H9 (cell line): ENCODE results near the gene DPH6. TPM values are rescaled to one million over a fixed set of nuclear protein-coding genes. Genes with fewer than 3 reads are reported as not detected.
"Not testable (repeated sequence)": the region's sequence is repeated elsewhere in the genome, so short reads cannot be mapped to it uniquely, and the experiment has no call there.

Experiments used
- DNase-seq: peaks from one replicate; pipeline ENCODE4 v3.0.0-alpha.2; 2017
- H2AFZ ChIP-seq: one replicate; pipeline ENCODE4 v1.6.1; 2013; ENCODE audit warnings: mild to moderate bottlenecking, low read length, control low read depth, moderate library complexity
- H2AK5ac ChIP-seq: 2 replicates; pipeline ENCODE4 v1.6.1; 2013; ENCODE audit warnings: low read length, control low read depth, mixed read lengths; ENCODE audit not compliant: insufficient read length
- H2BK120ac ChIP-seq: one replicate; pipeline ENCODE4 v1.6.1; 2013; ENCODE audit warnings: low read depth, mild to moderate bottlenecking, low read length, control low read depth, inconsistent platforms; ENCODE audit not compliant: poor library complexity, severe bottlenecking
- H2BK12ac ChIP-seq: 2 replicates; pipeline ENCODE4 v1.6.1; 2013; ENCODE audit warnings: low read length, control low read depth, mixed read lengths, low read depth; ENCODE audit not compliant: insufficient read length
- H2BK15ac ChIP-seq: 2 replicates; pipeline ENCODE4 v1.6.1; 2013; ENCODE audit warnings: low read depth, low read length, control low read depth
- H2BK20ac ChIP-seq: one replicate; pipeline ENCODE4 v1.6.1; 2013; ENCODE audit warnings: low read depth, mild to moderate bottlenecking, low read length, control low read depth, inconsistent platforms; ENCODE audit not compliant: poor library complexity, severe bottlenecking
- H2BK5ac ChIP-seq: 2 replicates; pipeline ENCODE4 v1.6.1; 2013; ENCODE audit warnings: low read length, control low read depth, mixed read lengths; ENCODE audit not compliant: insufficient read length
- H3K14ac ChIP-seq: 2 replicates; pipeline ENCODE4 v1.6.1; 2013; ENCODE audit warnings: low read length, control low read depth; ENCODE audit not compliant: insufficient read depth
- H3K18ac ChIP-seq: 2 replicates; pipeline ENCODE4 v1.6.1; 2013; ENCODE audit warnings: low read depth, mild to moderate bottlenecking, mixed read lengths, low read length, control low read depth; ENCODE audit not compliant: insufficient read length
- H3K23ac ChIP-seq: 2 replicates; pipeline ENCODE4 v1.6.1; 2013; ENCODE audit warnings: low read length, control low read depth, mixed read lengths, low read depth; ENCODE audit not compliant: insufficient read length
- H3K23me2 ChIP-seq: 2 replicates; pipeline ENCODE4 v1.6.1; 2013; ENCODE audit warnings: low read depth, mild to moderate bottlenecking, mixed read lengths, low read length, control low read depth; ENCODE audit not compliant: insufficient read length, poor library complexity, severe bottlenecking
- H3K27ac ChIP-seq: 2 replicates; pipeline ENCODE4 v1.5.1; 2013; ENCODE audit warnings: low read length, control low read depth, mixed read lengths, low read depth; ENCODE audit not compliant: insufficient read length
- H3K27me3 ChIP-seq: 2 replicates; pipeline ENCODE4 v1.6.1; 2013; ENCODE audit warnings: low read length, control low read depth, inconsistent platforms; ENCODE audit not compliant: insufficient read depth
- H3K4ac ChIP-seq: 2 replicates; pipeline ENCODE4 v1.6.1; 2013; ENCODE audit warnings: low read depth, mild to moderate bottlenecking, control low read depth, inconsistent platforms, low read length, moderate library complexity
- H3K4me1 ChIP-seq: 2 replicates; pipeline ENCODE4 v1.6.1; 2013; ENCODE audit warnings: low read length, control low read depth, inconsistent platforms; ENCODE audit not compliant: insufficient read depth
- H3K4me2 ChIP-seq: 2 replicates; pipeline ENCODE4 v1.6.1; 2013; ENCODE audit warnings: low read length, control low read depth, mixed read lengths; ENCODE audit not compliant: insufficient read length, insufficient read depth
- H3K56ac ChIP-seq: 2 replicates; pipeline ENCODE4 v1.6.1; 2013; ENCODE audit warnings: low read depth, mild to moderate bottlenecking, mixed read lengths, low read length, control low read depth; ENCODE audit not compliant: insufficient read length
- H3K79me1 ChIP-seq: 2 replicates; pipeline ENCODE4 v1.6.1; 2013; ENCODE audit warnings: low read depth, mild to moderate bottlenecking, moderate library complexity, low read length, control low read depth, inconsistent platforms; ENCODE audit not compliant: insufficient read depth, poor library complexity, severe bottlenecking
- H3K79me2 ChIP-seq: 2 replicates; pipeline ENCODE4 v1.6.1; 2013; ENCODE audit warnings: low read length, control low read depth, inconsistent platforms; ENCODE audit not compliant: insufficient read depth
- H3K9ac ChIP-seq: 2 replicates; pipeline ENCODE4 v1.6.1; 2013; ENCODE audit warnings: low read length, control low read depth, mixed read lengths; ENCODE audit not compliant: insufficient read length; ENCODE audit errors: extremely low read depth
- H3K9me3 ChIP-seq: one replicate; pipeline ENCODE4 v1.6.1; 2013; ENCODE audit warnings: low read depth, low read length, inconsistent platforms; ENCODE audit not compliant: control insufficient read depth
- H3T11ph ChIP-seq: one replicate; pipeline ENCODE4 v1.6.1; 2013; ENCODE audit warnings: mild to moderate bottlenecking, low read length, control low read depth, inconsistent platforms
- H4K20me1 ChIP-seq: one replicate; pipeline ENCODE4 v1.6.1; 2013; ENCODE audit not compliant: control insufficient read depth, insufficient read length, insufficient read depth
- H4K5ac ChIP-seq: 2 replicates; pipeline ENCODE4 v1.6.1; 2013; ENCODE audit warnings: low read depth, mild to moderate bottlenecking, mixed read lengths, low read length, control low read depth; ENCODE audit not compliant: insufficient read length
- H4K8ac ChIP-seq: replicated peaks from 2 replicates; pipeline ENCODE4 v1.6.1; 2013; ENCODE audit warnings: low read length, control low read depth, mixed read lengths, low read depth; ENCODE audit not compliant: insufficient read length
- H4K91ac ChIP-seq: 2 replicates; pipeline ENCODE4 v1.6.1; 2013; ENCODE audit warnings: low read depth, mild to moderate bottlenecking, moderate library complexity, mixed read lengths, low read length, control low read depth; ENCODE audit not compliant: insufficient read length
- H3K27ac Mint-ChIP-seq, 3 experiments: 2 replicates in 2 of 3; 3 replicates in 1 of 3; pipeline ENCODE4 v1.8.0; 2020 to 2021; ENCODE audit warnings: mixed read lengths in 3 of 3, mild to moderate bottlenecking in 1 of 3, moderate library complexity in 1 of 3
- H3K27me3 Mint-ChIP-seq: 2 replicates; pipeline ENCODE4 v1.8.0; 2021; ENCODE audit warnings: low read depth, mild to moderate bottlenecking, moderate library complexity, mixed read lengths
- H3K36me3 Mint-ChIP-seq, 3 experiments: 2 replicates in 2 of 3; 3 replicates in 1 of 3; pipeline ENCODE4 v1.8.0; 2020 to 2021; ENCODE audit warnings: low read depth in 3 of 3, mixed read lengths in 3 of 3; ENCODE audit not compliant: insufficient read depth in 1 of 3
- H3K4me1 Mint-ChIP-seq, 2 experiments: 2 replicates each; pipeline ENCODE4 v1.8.0; 2020; ENCODE audit warnings: mixed read lengths in 2 of 2
- H3K4me3 Mint-ChIP-seq, 2 experiments: 2 replicates in 1 of 2; 3 replicates in 1 of 2; pipeline ENCODE4 v1.8.0; 2020 to 2021; ENCODE audit warnings: mild to moderate bottlenecking in 2 of 2, mixed read lengths in 2 of 2, moderate library complexity in 1 of 2
- H3K9me3 Mint-ChIP-seq, 2 experiments: 2 replicates in 1 of 2; 3 replicates in 1 of 2; pipeline ENCODE4 v1.8.0; 2020; ENCODE audit warnings: mild to moderate bottlenecking in 2 of 2, mixed read lengths in 2 of 2, moderate library complexity in 1 of 2
- WGBS: extraction: QIAGEN DNeasy Blood & Tissue Kit; methylation state at CpG from one replicate; pipeline ENCODE4 v1.1.7; 2013; ENCODE audit warnings: missing lambda C conversion rate, low lambda C conversion rate, mixed read lengths; ENCODE audit not compliant: insufficient read length; ENCODE audit errors: extremely low coverage; 5-methylcytosine and 5-hydroxymethylcytosine counted together
- total RNA-seq: library from RNA; stranded (reverse); gene quantifications from 2 replicates; pipeline ENCODE4 v1.2.1, GENCODE V29; 2021
- TF ChIP-seq, protein P1 (sequence below): fragments of 200-600 bp; sonication (generic); conservative IDR thresholded peaks from 3 replicates; pipeline ENCODE4 v1.8.0; 2021; ENCODE audit warnings: antibody characterized with exemption, mild to moderate bottlenecking

Gene DPH6
- total RNA-seq, 1 experiment from 2014 or later = 42.0 TPM

DNA sequence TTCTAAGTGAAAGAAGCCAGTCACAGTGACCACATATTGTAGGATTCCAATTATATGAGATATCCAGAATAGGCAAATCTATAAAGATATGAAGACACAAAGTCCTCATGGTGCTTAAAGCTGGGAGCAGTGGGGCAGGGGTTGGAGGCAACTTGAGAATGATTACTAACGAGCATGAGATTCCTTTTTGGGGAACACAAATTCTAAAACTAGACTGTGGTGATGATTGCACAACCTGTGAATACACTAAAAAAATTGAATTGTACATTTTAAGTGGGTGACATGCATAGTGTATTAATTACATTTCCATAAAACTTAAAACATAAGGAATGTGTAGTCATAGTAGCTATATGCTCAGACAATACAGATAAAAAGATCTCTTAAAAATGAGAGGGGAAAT lies 103.2 kb downstream of the DPH6 start:
- peaks cover 10 to 13% of the 10 kb centered on the region in 2 experiments for H3K4me1 Mint-ChIP-seq
- no CpG with 5 or more reads among the region's 1 CpG for WGBS

DNA sequence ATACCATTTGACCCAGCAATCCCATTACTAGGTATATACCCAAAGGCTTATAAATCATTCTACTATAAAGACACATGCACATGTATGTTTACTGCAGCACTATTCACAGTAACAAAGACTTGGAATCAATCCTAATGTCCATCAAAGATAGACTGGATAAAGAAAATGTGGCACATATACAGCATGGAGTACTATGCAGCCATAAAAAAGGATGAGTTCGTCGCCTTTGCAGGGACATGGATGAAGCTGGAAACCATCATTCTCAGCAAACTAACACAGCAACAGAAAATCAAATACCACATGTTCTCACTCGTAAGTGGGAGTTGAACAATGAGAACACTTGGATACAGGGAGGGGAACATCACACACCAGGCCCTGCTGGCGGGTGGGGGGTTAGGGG lies 104.7 kb downstream of the DPH6 start:
- H3K14ac ChIP-seq, H3K4me2 ChIP-seq, H2BK120ac ChIP-seq, H3K23me2 ChIP-seq, H2BK15ac ChIP-seq, H2BK5ac ChIP-seq, H2AFZ ChIP-seq, H2AK5ac ChIP-seq, H4K20me1 ChIP-seq, H3K27ac Mint-ChIP-seq, H3T11ph ChIP-seq, H3K56ac ChIP-seq, H3K9me3 ChIP-seq, H2BK20ac ChIP-seq, H3K18ac ChIP-seq, H3K4me3 Mint-ChIP-seq, H4K8ac ChIP-seq, H3K4ac ChIP-seq, H4K91ac ChIP-seq, H3K4me1 ChIP-seq, H3K79me1 ChIP-seq, DNase-seq, H3K79me2 ChIP-seq, H3K27ac ChIP-seq, H3K27me3 ChIP-seq, H3K23ac ChIP-seq, H2BK12ac ChIP-seq, H3K27me3 Mint-ChIP-seq, H4K5ac ChIP-seq, H3K9ac ChIP-seq: not testable (repeated sequence)
- Mint-ChIP-seq H3K4me1 (peaks cover 17 to 23% of the 10 kb centered on the region in 2 experiments), H3K36me3 (peaks cover 6 to 32% (median 18%) of the 10 kb centered on the region in 3 experiments; a peak in 5 of 7 replicates), H3K9me3 (peaks cover 5 to 17% of the 10 kb centered on the region in 2 experiments; a peak in 4 of 5 replicates)
- WGBS = no CpG with 5 or more reads among the region's 4 CpGs

More for the DNA sequence above, 103.2 kb downstream of the DPH6 start:
- Histone ChIP-seq H3K23me2 (no peaks in the 10 kb centered on the region), H3K9me3 (no peaks in the 10 kb centered on the region), H3K18ac (no peak overlapping the region), H4K20me1 (no peaks in the 10 kb centered on the region), H4K5ac (no peak overlapping the region), H3K56ac (no peak overlapping the region), H4K8ac (no peak overlapping the region), H3K27me3 (no peaks in the 10 kb centered on the region), H2BK20ac (no peak overlapping the region), H3K9ac (no peak overlapping the region), H3T11ph (no peak overlapping the region), H2AFZ (no peak overlapping the region), H3K23ac (no peak overlapping the region), H2BK12ac (no peak overlapping the region), H3K4me1 (no peaks in the 10 kb centered on the region), H2BK120ac (no peak overlapping the region), H3K79me1 (no peaks in the 10 kb centered on the region), H3K4me2 (no peak overlapping the region), H4K91ac (no peak overlapping the region), H3K27ac (no peak overlapping the region), H3K14ac (no peak overlapping the region), H3K79me2 (no peaks in the 10 kb centered on the region), H2AK5ac (no peak overlapping the region), H2BK5ac (no peak overlapping the region), H2BK15ac (no peak overlapping the region), H3K4ac (no peak overlapping the region)
- no peak overlapping the region for H3K27ac Mint-ChIP-seq
- H3K36me3 Mint-ChIP-seq = peaks cover 6 to 23% (median 13%) of the 10 kb centered on the region in 3 experiments; a peak in 5 of 7 replicates
- H3K9me3 Mint-ChIP-seq = peaks cover 2 to 12% of the 10 kb centered on the region in 2 experiments; a peak in 1 of 5 replicates
- TF ChIP-seq, protein P1, sequence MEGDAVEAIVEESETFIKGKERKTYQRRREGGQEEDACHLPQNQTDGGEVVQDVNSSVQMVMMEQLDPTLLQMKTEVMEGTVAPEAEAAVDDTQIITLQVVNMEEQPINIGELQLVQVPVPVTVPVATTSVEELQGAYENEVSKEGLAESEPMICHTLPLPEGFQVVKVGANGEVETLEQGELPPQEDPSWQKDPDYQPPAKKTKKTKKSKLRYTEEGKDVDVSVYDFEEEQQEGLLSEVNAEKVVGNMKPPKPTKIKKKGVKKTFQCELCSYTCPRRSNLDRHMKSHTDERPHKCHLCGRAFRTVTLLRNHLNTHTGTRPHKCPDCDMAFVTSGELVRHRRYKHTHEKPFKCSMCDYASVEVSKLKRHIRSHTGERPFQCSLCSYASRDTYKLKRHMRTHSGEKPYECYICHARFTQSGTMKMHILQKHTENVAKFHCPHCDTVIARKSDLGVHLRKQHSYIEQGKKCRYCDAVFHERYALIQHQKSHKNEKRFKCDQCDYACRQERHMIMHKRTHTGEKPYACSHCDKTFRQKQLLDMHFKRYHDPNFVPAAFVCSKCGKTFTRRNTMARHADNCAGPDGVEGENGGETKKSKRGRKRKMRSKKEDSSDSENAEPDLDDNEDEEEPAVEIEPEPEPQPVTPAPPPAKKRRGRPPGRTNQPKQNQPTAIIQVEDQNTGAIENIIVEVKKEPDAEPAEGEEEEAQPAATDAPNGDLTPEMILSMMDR = no peak
- DNase-seq = no peak
- no peaks in the 10 kb centered on the region for H3K27me3 Mint-ChIP-seq
- H3K4me3 Mint-ChIP-seq = no peak overlapping the region
